Activated CD4-positive, CD25-positive, alpha-beta regulatory T cell treated with anti-CD3 and anti-CD28 coated beads, Interleukin-2, amount 50 U/mL, for 16 hours (primary cell): ENCODE results near the gene ARSG.

Source experiments
- DNase-seq: peaks from one replicate; pipeline ENCODE4 v3.0.0-alpha.2; 2020; ENCODE audit warnings: low read depth, low spot score

The ARSG gene

DNA sequence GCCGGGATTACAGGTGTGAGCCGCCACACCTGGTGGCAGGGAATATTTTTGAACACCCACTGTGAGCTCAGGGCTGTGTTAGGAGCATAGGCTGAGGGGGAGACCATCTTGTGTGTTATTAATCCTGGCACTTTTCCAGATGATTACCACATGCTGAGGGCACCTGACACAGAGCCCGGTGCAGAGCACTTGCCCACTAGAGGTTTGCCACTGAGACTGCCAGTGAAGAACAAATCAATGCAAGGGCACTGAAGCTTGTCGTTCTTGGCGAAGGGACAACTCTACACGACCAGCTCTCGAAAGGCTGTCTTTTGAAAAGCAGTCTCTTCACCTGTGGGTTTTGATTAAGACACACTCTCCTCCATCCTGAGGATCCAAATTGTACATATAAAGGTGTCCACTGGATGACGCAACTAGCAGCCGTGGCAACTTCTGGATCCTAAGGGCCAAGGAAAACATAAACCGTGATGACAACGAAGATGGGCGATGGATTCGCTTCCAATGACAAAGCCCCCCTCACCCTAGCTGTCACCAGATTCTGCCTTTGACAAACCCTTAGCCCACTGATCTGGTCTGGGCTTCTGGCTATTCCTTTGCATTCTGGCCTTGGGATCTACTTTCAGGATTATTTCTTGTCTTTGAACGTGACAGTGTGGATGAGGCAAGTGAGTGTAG, 137.3 kb downstream of the ARSG start:
- DNase-seq = no peak

- no peak for DNase-seq
Measured at GRCh38 chr17:68429881-68430280, 138.6 kb downstream of the ARSG start.

GRCh38 chr17:68431045-68431608, 139.8 kb downstream of the ARSG start:
- DNase-seq = no peak

- peak; percentile 12 for DNase-seq
Measured at GRCh38 chr17:68431661-68432071, 140.4 kb downstream of the ARSG start.

- DNase-seq = no peak
Measured at GRCh38 chr17:68432086-68432864, 141.0 kb downstream of the ARSG start.

DNA sequence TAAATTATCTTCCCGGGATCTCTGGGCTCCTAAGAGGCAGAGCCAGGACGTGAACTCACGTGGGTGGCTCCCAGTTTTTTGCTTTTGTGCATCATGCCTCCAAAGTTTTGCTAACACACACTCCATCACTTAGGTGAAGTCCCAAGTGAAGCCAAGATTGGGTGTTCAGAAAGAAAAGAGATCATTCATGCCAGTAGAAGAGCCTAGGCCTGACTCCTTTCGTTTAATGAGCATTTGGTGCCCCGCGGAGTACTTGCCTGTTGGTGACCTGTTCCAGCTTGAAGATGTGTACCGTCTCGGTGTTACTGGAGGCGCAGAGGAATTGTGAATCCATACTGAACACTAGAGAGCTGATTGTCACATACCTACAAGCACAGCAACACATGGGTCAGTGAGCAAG, 141.9 kb downstream of the ARSG start:
- DNase-seq = no peak

- no peak for DNase-seq
Measured at GRCh38 chr17:68433911-68434508, 142.7 kb downstream of the ARSG start.

- DNase-seq = no peak
Measured at GRCh38 chr17:68435361-68435760, 144.1 kb downstream of the ARSG start.

GRCh38 chr17:68435876-68436842, 144.9 kb downstream of the ARSG start:
- DNase-seq = peak; percentile 72

GRCh38 chr17:68437979-68438822, 146.9 kb downstream of the ARSG start:
- no peak for DNase-seq

- no peak for DNase-seq
Measured at GRCh38 chr17:68439656-68440290, 148.5 kb downstream of the ARSG start.

DNA sequence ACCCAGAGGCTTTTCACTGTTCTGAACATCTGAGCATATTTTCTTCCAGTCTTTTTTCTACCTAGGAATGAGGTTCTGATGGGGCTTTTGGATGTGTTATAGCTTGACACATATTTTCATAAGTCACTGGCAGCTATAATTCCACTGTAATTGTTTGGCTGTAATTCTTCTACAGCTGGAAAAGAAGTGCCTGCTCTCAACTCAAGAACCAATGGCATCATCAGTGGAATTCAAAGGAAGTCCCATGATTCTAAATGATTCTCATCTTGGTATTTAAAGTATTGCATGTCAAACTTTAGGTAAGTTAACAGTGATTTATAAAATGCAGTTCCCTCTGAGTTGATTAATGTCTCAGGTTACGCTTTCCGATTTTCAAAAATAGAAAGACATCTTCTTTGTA, 149.2 kb downstream of the ARSG start:
- DNase-seq = no peak

- DNase-seq = no peak
Measured at GRCh38 chr17:68441070-68441770, 149.9 kb downstream of the ARSG start.

DNA sequence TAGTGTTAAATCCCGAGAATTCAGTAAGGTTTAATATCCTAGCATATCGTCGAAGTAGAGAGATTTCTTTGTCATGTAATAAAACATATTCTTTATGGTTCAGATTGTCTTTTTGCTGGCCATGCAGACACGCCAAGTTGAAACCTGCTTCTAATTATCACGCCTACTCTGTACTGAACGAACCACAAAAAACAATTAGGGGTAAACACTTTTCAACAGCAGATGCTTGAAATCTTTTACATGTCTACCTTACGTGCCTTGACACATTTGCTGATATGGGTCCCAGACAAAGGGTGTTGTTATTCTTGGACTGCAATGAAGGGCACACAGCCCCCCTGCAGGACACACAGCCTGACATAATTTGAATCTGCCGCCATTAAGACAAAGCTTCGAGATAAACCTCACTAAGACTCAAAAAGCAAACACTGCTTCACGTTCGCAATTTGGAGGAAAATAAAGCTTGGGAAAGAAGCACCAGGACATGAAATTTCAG, 152.7 kb downstream of the ARSG start:
- no peak for DNase-seq

- no peak for DNase-seq
Measured at GRCh38 chr17:68445671-68446070, 154.4 kb downstream of the ARSG start.

DNA sequence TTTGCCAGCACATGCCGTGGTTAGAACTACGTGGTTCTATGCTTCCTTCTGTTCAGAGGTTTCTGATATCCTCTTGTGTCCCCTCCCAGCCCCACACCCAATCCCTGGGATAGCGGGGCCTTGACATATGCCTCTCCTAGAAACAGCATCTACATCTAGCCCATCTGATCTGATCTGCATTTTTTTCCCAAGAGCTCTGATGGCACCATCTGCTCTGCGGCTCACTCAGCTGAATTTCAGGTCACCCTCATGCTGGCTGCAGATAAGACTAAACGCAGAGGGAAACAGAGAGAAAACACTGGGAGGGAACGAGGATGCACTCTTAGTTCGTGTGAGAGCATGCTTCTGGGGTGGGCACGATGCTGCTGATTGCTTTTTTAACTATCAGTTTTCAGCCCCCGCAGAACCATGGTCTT, 155.3 kb downstream of the ARSG start:
- no peak for DNase-seq

GRCh38 chr17:68449021-68449739, 157.9 kb downstream of the ARSG start:
- no peak for DNase-seq

DNA sequence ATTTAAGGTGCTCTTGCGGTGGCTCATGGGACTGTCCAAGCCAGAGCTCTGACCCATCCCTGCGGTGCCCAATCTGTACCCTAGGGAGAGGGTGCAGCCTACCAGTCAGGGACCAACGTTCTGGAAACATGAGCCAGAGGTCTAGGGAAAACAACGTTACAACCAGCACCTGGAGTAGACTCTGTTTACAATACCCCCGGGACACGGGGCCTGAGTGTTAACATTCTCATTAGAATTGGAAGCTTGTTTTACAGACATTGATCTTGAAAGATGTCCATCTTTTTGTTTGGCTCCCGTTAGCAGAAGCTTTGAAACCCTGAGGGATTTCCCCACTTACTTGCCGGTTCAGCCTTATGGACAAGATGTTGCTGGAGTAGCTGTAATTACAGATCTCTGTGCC, 159.1 kb downstream of the ARSG start:
- DNase-seq = no peak
